ENCODE results near the gene FOXP4. TPM values are rescaled to one million over a fixed set of nuclear protein-coding genes. Genes with fewer than 3 reads are reported as not detected.

The FOXP4 gene
- total RNA-seq, 6 experiments from 2014 or later, result 17.9 to 24.4 (median 24.0) TPM

GRCh38 chr6:41584668-41585205, 38.6 kb downstream of the FOXP4 start:
- DNase-seq, result no peak
- no peaks in the 10 kb centered on the region for H3K9me3 Mint-ChIP-seq
- peaks cover 29% of the 10 kb centered on the region for H3K4me1 Mint-ChIP-seq (ENCODE audit: low read depth)
- no peak overlapping the region for H3K4me3 Mint-ChIP-seq
- H3K27me3 Mint-ChIP-seq (ENCODE audit: insufficient read depth), result no peaks in the 10 kb centered on the region
- TF ChIP-seq CTCF (IDR thresholded peaks at IDR 0.05), result no peak
- H3K27ac Mint-ChIP-seq, result no peak overlapping the region
- no peaks in the 10 kb centered on the region; the same call in 1 of the 2 replicates for H3K36me3 Mint-ChIP-seq (ENCODE audit: low read depth)

- Mint-ChIP-seq H3K27me3 (ENCODE audit: insufficient read depth) (no peaks in the 10 kb centered on the region), H3K36me3 (ENCODE audit: low read depth) (no peaks in the 10 kb centered on the region), H3K4me1 (ENCODE audit: low read depth) (peaks cover 24% of the 10 kb centered on the region), H3K9me3 (no peaks in the 10 kb centered on the region), H3K4me3 (no peak overlapping the region), H3K27ac (no peak overlapping the region)
- DNase-seq, result no peak
- TF ChIP-seq CTCF (IDR thresholded peaks at IDR 0.05), result no peak
Measured at GRCh38 chr6:41585605-41586004, 39.4 kb downstream of the FOXP4 start.

GRCh38 chr6:41586252-41587007, 40.2 kb downstream of the FOXP4 start:
- DNase-seq, result no peak
- Mint-ChIP-seq H3K4me1 (ENCODE audit: low read depth) (peaks cover 16% of the 10 kb centered on the region), H3K9me3 (no peaks in the 10 kb centered on the region), H3K27me3 (ENCODE audit: insufficient read depth) (no peaks in the 10 kb centered on the region), H3K36me3 (ENCODE audit: low read depth) (no peaks in the 10 kb centered on the region), H3K27ac (no peak overlapping the region), H3K4me3 (no peak overlapping the region)
- no peak for TF ChIP-seq CTCF (IDR thresholded peaks at IDR 0.05)

GRCh38 chr6:41587131-41587879, 41.1 kb downstream of the FOXP4 start:
- no peak overlapping the region for H3K27ac Mint-ChIP-seq
- TF ChIP-seq CTCF (IDR thresholded peaks at IDR 0.05), result 0 out of 2 replicates have a peak, but pooled peaks have one; percentile 7
- no peaks in the 10 kb centered on the region for H3K36me3 Mint-ChIP-seq (ENCODE audit: low read depth)
- no peak for DNase-seq
- peaks cover 7% of the 10 kb centered on the region for H3K4me1 Mint-ChIP-seq (ENCODE audit: low read depth)
- no peaks in the 10 kb centered on the region for H3K27me3 Mint-ChIP-seq (ENCODE audit: insufficient read depth)
- H3K9me3 Mint-ChIP-seq, result no peaks in the 10 kb centered on the region
- no peak overlapping the region for H3K4me3 Mint-ChIP-seq

- no peak for DNase-seq
- Mint-ChIP-seq H3K36me3 (ENCODE audit: low read depth) (no peaks in the 10 kb centered on the region), H3K4me1 (ENCODE audit: low read depth) (no peaks in the 10 kb centered on the region), H3K27ac (no peak overlapping the region), H3K4me3 (no peak overlapping the region), H3K9me3 (no peaks in the 10 kb centered on the region), H3K27me3 (ENCODE audit: insufficient read depth) (no peaks in the 10 kb centered on the region)
- TF ChIP-seq CTCF (IDR thresholded peaks at IDR 0.05), result no peak
Measured at GRCh38 chr6:41588111-41588510, 41.9 kb downstream of the FOXP4 start.
